Fibroblast of lung (primary cell): ENCODE results near the gene PHF10. TPM values are rescaled to one million over a fixed set of nuclear protein-coding genes. Genes with fewer than 3 reads are reported as not detected.

Source experiments
- DNase-seq, 2 donors: peaks; one replicate each; pipeline versions ENCODE4 v3.0.0 to v3.0.0-alpha.2; 2010; ENCODE audit warnings: low read depth in 2 of 2
- H2AFZ ChIP-seq: 2 replicates; pipeline ENCODE4 v1.5.1; 2012; ENCODE audit warnings: low read length, control low read depth, inconsistent platforms
- H3K27ac ChIP-seq: 2 replicates; pipeline ENCODE4 v1.5.1; 2011; ENCODE audit warnings: low read length, control low read depth; ENCODE audit not compliant: insufficient read depth
- H3K27me3 ChIP-seq: 2 replicates; pipeline ENCODE4 v1.5.1; 2011; ENCODE audit warnings: mild to moderate bottlenecking, low read length; ENCODE audit not compliant: control insufficient read depth, insufficient read depth
- H3K36me3 ChIP-seq: 2 replicates; pipeline ENCODE4 v1.5.1; 2011; ENCODE audit warnings: low read length; ENCODE audit not compliant: control insufficient read depth, insufficient read depth
- H3K4me1 ChIP-seq: 2 replicates; pipeline ENCODE4 v1.5.1; 2011; ENCODE audit warnings: low read length; ENCODE audit not compliant: control insufficient read depth, insufficient read depth; ENCODE audit errors: extremely low read depth
- H3K4me2 ChIP-seq: 2 replicates; pipeline ENCODE4 v1.5.1; 2011; ENCODE audit warnings: low read length, control low read depth; ENCODE audit not compliant: insufficient read depth; ENCODE audit errors: extremely low read depth
- H3K4me3 ChIP-seq, 4 experiments: fragments of 200-600 bp in 1 of 4; sonication (generic) in 1 of 4; replicated peaks in 1 of 4; 2 replicates each; pipeline ENCODE4 v1.5.1; 2011 to 2016; ENCODE audit warnings: low read length in 4 of 4, low read depth in 3 of 4, mild to moderate bottlenecking in 3 of 4, control low read depth in 2 of 4, inconsistent platforms in 1 of 4, mixed read lengths in 1 of 4; ENCODE audit not compliant: insufficient read depth in 1 of 4; ENCODE audit errors: control extremely low read depth in 1 of 4
- H3K79me2 ChIP-seq: 2 replicates; pipeline ENCODE4 v1.5.1; 2012; ENCODE audit warnings: mild to moderate bottlenecking, low read length, inconsistent platforms; ENCODE audit not compliant: control insufficient read depth, insufficient read depth
- H3K9ac ChIP-seq: 2 replicates; pipeline ENCODE4 v1.5.1; 2011; ENCODE audit warnings: mild to moderate bottlenecking, low read length, control low read depth; ENCODE audit not compliant: insufficient read depth
- H3K9me3 ChIP-seq: 2 replicates; pipeline ENCODE4 v1.5.1; 2012; ENCODE audit warnings: low read depth, low read length; ENCODE audit not compliant: control insufficient read depth, insufficient read depth
- H4K20me1 ChIP-seq: 2 replicates; pipeline ENCODE4 v1.5.1; 2011; ENCODE audit warnings: low read length; ENCODE audit not compliant: control insufficient read depth, insufficient read depth; ENCODE audit errors: extremely low read depth
- CTCF ChIP-seq, 2 donors: IDR thresholded peaks in 1 of 2; conservative IDR thresholded peaks in 1 of 2; 1 replicate in 1 of 2; 2 replicates in 1 of 2; pipeline ENCODE4 v1.5.1; 2011 to 2012; ENCODE audit warnings: low read length in 2 of 2, control low read depth in 1 of 2, inconsistent platforms in 1 of 2, low read depth in 1 of 2, mild to moderate bottlenecking in 1 of 2
- EZH2 ChIP-seq: IDR thresholded peaks from 2 replicates; pipeline ENCODE4 v1.5.1; 2012; ENCODE audit warnings: low read length, control low read depth, mild to moderate bottlenecking; ENCODE audit errors: missing control alignments
- polyA plus RNA-seq, 2 donors: library from polyadenylated mRNA; depleted of rRNA in 1 of 2; stranded (reverse) in 1 of 2; unstranded in 1 of 2; fragments of >200 nt; gene quantifications; 2 replicates each; pipeline ENCODE4 v1.2.1, GENCODE V29; 2011 to 2012; ENCODE audit warnings: missing spikeins in 1 of 2
- total RNA-seq: library from RNA; depleted of rRNA; stranded (reverse); fragments of >200 nt; gene quantifications from 2 replicates; pipeline ENCODE4 v1.2.1, GENCODE V29; 2014

The PHF10 gene
- total and polyA plus RNA-seq, 2 donors (not counting 1 experiment from before 2014, with no cell fraction given), result 15.5 to 20.8 TPM

GRCh38 chr6:169664227-169664626, 60.1 kb downstream of the PHF10 start:
- no peak for TF ChIP-seq EZH2
- no peak for TF ChIP-seq CTCF (conservative IDR thresholded peaks at IDR 0.05 in 1 of 2, IDR thresholded peaks at IDR 0.05 in 1 of 2; ENCODE audit: low read depth in 1 of 2, low read length in 2 of 2)
- H3K9ac ChIP-seq, result no peak overlapping the region
- no peak overlapping the region for H2AFZ ChIP-seq
- no peak overlapping the region for H3K4me2 ChIP-seq
- no peaks in the 10 kb centered on the region for H3K79me2 ChIP-seq
- DNase-seq, result no peak
- no peaks in the 10 kb centered on the region for H3K4me1 ChIP-seq
- no peak overlapping the region for H3K27ac ChIP-seq
- H3K27me3 ChIP-seq, result no peaks in the 10 kb centered on the region
- no peaks in the 10 kb centered on the region for H4K20me1 ChIP-seq
- H3K4me3 ChIP-seq, result no peak overlapping the region
- peaks cover 5% of the 10 kb centered on the region for H3K36me3 ChIP-seq
- H3K9me3 ChIP-seq, result no peaks in the 10 kb centered on the region

GRCh38 chr6:169663468-169663867, 60.8 kb downstream of the PHF10 start:
- H3K27me3 ChIP-seq, result no peaks in the 10 kb centered on the region
- peaks cover 5% of the 10 kb centered on the region for H3K36me3 ChIP-seq
- H3K9me3 ChIP-seq, result no peaks in the 10 kb centered on the region
- no peak overlapping the region for H3K4me3 ChIP-seq
- no peaks in the 10 kb centered on the region for H4K20me1 ChIP-seq
- TF ChIP-seq EZH2 (no peak), CTCF (conservative IDR thresholded peaks at IDR 0.05 in 1 of 2, IDR thresholded peaks at IDR 0.05 in 1 of 2; ENCODE audit: low read depth in 1 of 2, low read length in 2 of 2) (no peak)
- no peak overlapping the region for H3K27ac ChIP-seq
- no peaks in the 10 kb centered on the region for H3K4me1 ChIP-seq
- no peak overlapping the region for H2AFZ ChIP-seq
- H3K79me2 ChIP-seq, result no peaks in the 10 kb centered on the region
- no peak overlapping the region for H3K9ac ChIP-seq
- no peak overlapping the region for H3K4me2 ChIP-seq
- DNase-seq, result no peak

- H4K20me1 ChIP-seq, result no peaks in the 10 kb centered on the region
- H2AFZ ChIP-seq, result no peak overlapping the region
- no peaks in the 10 kb centered on the region for H3K79me2 ChIP-seq
- no peak for DNase-seq
- no peak overlapping the region for H3K9ac ChIP-seq
- no peaks in the 10 kb centered on the region for H3K4me1 ChIP-seq
- H3K4me3 ChIP-seq, result no peak overlapping the region
- H3K36me3 ChIP-seq, result peaks cover 5% of the 10 kb centered on the region
- no peaks in the 10 kb centered on the region for H3K27me3 ChIP-seq
- no peaks in the 10 kb centered on the region for H3K9me3 ChIP-seq
- no peak overlapping the region for H3K27ac ChIP-seq
- no peak overlapping the region for H3K4me2 ChIP-seq
- TF ChIP-seq EZH2 (no peak), CTCF (conservative IDR thresholded peaks at IDR 0.05 in 1 of 2, IDR thresholded peaks at IDR 0.05 in 1 of 2; ENCODE audit: low read depth in 1 of 2, low read length in 2 of 2) (no peak)
Measured at GRCh38 chr6:169661391-169661756, 62.9 kb downstream of the PHF10 start.
